ENCODE data around the gene HPS1.

Gene HPS1

DNA sequence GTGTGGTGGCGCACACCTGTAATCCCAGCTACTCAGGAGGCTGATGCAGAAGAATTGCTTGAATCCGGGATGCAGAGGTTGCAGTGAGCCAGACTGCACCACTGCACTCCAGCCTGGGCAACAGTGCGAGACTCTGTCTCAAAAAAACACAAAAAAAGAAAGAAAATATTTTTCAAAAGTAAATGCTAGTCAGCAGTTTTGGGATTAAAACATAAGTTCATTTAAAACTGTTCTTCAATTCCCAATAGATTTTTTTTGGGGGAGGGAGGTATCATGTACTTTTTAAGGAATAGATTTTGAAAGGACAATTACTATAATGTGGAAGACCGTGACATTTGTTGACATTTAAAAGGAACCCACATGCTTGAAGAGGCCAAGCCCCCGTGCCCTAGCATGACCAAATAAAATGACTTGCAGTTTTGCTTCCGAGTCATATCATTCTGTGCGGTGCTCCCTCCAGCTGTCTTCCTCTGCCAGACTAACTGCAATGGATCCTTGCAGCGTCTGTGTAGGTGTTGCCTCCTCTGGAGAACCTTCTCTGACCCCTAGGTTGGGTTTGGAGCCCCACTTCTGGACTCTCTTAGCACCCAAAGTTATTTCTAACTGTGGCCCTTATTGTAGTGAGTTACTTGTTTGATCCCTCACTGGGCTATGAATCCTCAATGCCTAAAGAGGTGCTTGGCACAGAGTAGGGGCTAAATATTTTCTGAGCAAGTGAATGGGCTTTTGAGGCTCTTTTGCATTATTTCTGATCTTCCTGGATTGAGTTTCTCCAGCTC is 17.4 kb upstream of the HPS1 start:
- DNase-seq, result no peak

DNA sequence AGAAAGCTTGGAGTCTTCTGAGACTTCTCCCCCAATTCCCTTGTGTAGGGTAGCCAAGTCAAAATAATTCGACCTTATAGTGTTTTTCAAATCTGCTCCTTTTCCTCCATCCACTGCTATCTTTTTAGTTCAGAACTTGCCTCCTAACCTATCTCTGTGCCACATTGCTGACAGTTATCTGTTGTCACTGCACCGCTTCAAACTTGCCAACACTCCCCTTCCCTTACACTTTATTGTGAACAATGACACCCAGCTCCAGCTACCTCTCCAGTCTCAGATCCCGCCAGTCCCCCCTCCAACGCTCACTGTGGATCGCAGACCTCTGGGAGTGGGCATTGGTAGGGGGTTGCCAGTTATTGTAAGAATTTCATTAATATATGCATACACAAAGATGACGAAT is 16.3 kb upstream of the HPS1 start:
- no peak for DNase-seq

DNA sequence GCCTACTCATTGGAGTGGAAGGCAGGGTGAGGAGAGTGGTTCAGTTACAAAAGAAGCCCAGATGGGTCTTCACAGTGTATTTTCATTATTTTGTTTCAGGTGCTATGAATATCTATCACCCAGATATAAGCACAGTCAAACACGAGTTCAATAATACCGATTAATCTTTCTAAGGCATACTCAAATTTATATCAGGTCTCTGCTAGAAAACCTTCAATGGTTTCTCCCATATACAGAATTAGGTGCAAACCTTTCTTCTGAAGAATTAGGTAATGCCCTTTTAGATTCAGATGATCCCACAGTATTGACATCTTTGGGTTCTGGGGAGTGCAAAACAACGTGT is 14.7 kb upstream of the HPS1 start:
- DNase-seq, result no peak

DNA sequence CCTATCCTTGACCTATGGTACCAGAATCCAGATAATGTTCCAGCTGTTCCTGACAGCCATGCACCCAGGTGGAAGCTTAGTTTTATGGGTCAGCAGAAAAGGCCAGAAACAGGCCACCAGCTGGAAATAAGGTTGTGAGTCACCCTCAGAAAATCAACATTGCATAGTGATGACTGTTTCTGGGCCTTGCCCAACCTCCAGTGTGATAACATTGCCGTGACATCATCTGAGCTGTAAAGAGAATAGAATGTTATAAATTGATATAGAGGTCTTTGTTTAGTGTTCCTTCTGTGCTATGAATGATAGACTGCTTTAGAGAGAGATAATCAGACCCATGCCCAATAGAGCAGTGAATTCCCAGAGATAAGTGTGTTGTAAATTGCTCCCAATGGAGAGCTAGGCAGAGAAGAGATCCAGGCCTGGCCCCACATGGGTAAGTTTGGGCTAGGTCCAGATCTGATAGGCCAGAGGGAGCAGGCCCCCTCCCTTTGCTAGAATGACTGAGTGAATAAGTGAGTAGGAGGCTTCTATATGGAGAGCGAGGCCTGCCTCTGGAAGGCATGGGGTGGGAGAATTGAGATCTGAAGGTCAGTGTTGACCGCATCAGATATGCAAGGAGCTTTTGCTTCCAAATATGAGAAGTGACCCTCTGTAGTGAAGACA is 14.2 kb upstream of the HPS1 start:
- no peak for DNase-seq

DNA sequence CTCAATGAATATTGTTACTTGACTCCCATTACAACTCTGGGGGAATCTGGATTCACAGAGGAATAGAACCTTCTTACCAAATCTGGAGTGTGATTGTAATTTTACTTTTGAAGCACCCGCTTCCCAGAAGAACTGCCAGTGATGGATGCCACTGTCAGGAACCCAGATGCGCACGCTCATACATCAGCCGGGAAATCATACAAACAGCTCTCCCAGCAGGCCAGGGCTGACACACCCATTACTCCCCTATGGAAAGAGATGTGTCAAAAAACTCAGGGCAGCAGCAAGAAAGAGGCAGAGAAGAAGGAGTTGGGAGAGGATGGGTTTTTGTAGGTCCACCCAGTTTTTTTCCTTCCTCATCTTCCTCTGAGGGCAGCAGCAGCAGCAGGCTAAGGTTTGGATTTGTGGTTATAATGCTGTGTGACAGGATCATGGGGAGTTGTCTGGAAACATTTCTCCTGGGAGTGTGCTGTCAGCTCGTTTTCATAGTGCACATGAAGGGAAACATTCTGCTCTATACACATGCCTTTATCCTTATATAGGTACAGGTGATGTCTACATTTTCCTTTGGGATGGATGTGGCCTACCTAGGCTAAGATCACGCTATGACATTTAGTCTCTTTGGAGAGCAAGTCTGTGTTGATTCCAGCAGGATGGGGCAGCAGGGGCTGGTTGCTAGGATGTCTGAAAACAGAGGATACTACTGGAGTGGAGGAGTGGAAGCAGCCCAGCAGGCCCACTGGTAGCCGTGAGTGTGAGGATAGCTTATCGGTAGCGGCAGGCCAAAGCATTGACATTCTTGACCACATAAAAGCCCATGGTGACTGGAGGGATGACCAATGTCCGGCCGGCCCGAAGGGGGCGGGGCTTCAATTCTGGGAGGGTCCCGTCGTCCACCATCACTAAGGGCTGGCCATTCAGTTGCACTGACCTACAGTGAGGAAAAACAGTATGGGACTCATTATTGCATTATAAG is 12.4 kb upstream of the HPS1 start:
- DNase-seq, result no peak

DNA sequence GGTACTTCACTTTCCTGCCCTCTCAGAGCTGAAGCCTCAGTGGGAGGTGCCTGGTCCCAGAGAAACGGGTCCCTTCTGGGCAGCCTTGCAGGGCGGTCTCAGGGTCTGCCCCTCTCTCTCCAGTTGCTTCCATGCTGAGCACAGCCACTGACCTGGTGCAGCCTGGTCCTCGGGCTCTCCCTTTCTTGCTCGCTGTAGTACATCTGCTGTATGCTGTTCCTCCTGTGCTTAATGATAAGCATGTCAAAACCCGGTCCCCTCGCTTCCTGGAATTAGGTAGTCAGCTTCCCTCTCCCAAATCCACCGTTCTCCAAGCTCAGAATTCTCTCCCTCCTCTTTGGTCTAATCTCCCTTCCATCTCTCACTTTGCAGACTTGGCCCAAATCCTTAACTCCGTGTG is 11.0 kb upstream of the HPS1 start:
- no peak for DNase-seq

DNA sequence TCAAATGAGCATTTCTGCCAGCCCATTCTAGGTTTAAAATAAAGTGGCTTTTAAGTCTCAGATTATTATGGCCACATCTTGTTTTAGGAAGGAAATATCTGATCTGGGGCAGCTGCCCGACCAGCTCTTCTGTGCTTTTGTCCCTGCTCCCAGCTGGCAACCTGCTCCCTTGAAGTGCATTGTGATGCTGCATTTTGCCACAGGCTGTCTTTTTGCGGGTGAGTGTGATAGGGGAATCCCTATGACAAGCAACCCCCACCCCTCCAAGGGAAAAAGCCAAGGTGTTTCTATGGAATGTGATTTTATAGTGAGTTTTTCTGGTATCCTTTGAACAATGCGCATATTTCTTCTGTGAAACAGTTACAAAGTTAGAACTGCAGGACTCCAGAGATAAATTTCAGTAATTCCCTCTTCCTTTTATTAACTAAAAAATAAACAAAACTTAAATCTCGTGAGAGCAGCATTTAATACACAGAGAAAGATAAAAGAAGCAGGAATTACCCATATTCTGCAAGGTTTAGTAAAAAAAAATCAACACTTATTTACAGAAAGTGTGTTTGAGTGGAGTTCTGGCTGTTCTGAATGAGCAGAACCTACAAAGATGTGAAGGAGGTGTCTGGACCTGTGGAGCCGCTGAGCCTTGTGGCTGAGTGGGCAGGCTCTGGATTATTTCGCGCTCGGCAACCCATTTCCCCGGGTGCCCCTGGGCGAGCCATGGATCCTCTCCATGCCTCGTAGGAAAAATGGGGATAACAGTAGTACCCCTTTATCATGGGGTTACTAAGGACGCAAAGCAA is 10.1 kb upstream of the HPS1 start:
- no peak for DNase-seq

DNA sequence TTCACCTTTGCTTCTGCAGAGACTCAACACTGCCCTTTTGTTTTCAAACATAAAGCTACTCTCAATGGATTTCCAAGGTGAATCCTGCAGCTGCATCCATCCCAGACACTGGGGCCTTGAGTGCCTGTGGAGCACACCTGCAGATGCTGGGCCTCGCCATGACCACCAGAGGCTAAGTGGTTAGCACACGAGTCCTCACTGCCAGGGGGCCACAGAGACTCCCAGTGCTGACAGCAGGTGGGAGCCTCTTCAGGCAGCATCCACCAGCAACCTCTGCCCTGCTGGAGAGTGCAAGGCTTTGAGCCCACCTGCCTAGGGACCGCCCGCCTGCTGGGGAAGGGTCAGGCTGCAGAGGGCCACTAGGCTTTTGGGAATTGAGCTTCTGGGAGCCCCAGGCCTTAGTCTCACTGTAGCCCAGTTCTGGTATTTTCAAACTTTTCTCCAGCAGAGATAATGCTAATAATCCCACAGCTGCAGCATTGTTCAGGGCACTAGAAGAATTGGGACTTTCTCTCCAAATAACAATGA is 9.4 kb upstream of the HPS1 start:
- DNase-seq, result no peak

DNA sequence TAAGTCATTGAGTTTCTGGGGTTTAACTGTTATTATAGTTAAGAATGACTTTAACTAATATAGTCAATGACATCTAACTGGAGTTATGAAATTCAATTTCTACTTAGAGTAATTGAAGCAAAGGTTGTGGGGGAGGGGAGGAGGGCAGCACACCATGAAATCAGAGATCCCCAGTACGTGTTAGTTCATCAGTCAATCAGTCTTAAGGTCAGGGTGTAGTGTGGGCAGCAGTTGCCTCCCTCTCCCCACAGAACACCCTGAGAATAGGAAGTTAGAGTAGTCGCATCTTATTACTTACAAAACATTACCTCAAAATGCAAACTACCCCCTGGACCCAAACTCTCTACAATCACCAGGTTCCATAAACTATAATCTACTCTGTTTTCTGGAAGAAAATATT is 7.0 kb upstream of the HPS1 start:
- no peak for DNase-seq

DNA sequence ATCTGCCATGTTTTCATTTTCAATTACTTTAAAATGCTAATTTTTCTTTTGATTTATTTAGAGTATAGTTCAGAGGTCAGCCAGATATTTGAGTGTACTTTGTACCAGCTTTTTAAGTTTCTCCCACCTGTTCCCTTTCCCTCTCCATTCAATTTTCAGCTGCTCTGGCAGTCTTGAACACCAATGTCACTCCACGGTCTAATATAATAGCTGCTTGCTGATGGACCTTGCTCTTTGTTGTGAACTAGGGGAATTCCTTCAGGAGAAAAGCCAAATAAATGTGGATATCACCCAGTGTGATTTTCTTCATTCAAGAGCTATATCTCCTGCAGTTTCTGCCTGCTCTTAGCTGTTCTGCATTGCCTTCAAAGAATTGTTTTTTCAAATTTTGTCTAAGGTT is 3.9 kb upstream of the HPS1 start:
- DNase-seq, result no peak

DNA sequence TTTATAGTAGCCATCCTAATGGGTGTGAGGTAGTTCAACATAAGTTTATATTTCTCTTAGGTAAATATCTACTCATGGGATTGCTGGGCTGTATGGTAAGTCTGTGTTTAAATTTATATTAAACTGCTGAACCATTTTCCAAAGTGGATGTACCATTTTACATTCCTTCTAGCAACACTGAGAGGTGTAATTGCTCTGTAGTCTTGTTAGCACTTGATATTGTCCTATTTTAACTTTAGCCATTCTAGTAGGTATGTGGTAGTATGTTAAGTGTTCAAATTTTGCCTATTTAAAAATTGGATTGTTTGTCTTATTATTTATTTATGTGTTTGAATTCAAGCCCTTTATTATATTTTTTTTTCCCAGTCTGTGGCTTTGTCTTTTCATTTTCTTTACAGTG is 2.6 kb upstream of the HPS1 start:
- DNase-seq, result no peak

DNA sequence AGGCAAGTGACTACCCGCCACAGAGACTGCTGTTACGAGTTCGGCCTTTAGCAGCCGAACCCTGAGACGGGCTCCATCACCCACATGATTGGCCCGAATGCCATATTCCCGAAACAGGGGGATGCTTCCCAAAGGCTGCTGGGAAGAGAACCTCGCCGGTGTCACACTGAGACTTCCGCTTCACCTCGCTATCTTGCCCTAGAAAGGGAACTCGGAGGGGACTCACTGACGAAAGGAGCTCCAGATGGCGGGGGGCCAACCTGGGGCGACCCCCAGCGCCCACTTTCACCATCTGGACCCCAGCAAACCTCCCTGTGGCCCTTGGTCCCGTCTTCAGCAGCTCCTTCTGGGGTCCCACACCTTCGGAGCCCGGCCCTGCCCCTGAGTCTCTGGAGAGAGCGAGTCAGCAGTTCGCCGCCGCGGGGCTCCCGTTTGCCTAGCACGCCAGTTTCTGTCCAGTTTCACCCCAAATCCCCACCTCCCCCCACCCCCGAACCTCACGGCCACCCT is 529 bp downstream of the HPS1 start:
- peak; percentile 21 for DNase-seq

DNA sequence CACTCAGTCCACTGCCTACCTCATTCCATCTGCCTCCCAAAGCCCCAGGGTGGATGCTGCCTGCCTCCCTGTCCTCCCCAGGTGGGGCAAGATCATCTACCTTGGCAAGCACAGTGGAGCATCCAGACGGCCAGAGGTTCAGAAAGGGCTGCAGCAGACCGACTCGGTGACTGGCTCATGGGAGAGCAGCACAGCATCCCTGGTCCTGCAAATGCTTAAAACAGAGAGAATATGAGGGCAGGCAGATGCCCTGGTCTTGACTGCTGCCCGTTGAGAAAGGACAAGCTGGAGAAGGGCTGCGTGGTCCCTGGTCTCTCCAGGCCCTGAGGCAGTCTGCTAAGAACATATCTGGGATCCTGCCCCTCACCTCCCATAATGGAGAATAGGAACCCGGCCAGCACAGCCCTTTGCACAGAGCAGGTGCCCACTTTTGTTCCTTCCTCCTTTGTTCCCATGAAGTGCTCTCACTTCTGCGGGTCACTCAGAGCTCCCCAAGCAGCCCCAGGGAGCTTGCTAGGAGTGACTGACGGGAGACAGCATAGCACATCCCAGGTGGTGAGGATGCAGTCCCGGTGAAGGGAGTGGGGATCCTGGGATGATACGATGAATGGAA is 1.4 kb downstream of the HPS1 start:
- DNase-seq, result no peak

DNA sequence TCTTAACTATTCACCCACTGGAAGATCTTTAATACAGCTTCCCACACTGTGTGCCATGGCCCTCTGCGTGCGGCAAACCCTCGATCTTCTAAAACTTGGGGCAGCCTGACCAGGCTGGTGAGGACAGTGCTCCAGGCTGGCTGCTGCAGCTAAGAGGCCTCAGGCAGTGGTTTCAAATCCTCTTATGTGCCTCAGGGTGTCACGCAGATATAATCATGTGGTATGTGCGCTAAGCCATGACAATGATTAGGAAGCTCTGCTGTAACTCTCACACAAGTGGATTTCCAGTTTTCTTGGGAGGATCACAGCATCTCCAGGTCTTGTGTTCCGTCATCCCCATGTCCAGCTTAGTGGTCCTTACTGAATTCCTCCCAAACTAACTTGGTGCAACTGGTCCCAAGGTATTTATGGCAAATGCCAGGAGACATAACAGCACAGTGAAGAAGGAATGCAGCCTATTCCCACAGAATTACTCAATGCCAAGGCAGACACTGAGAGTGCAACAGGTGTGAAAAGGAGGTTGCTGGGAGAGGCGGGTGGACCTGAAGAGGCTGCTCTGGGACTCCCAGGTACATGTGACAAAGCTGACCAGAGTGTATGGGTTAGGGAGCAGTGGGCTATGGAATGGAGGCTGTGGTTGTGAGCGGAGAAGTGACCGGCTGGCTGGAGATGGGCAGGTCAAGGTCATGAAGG is 2.3 kb downstream of the HPS1 start:
- no peak for DNase-seq

DNA sequence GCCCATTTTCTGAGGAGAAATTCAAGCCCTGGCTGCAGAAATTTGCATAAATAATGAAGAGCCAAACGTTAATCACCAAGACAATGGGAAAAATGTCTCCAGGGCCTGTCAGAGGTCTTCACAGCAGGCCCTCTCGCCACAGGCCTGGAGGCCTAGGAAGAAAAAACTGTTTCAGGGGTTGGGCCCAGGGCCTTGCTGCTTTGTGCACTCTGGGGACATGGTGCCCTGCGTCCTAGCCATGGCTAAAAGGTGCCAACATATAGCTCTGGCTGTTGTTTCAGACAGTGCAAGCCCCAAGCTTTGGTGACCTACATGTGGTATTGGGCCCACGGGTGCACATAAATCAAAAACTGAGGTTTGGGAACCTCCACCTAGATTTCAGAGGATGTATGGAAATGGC is 8.0 kb downstream of the HPS1 start:
- no peak for DNase-seq

DNA sequence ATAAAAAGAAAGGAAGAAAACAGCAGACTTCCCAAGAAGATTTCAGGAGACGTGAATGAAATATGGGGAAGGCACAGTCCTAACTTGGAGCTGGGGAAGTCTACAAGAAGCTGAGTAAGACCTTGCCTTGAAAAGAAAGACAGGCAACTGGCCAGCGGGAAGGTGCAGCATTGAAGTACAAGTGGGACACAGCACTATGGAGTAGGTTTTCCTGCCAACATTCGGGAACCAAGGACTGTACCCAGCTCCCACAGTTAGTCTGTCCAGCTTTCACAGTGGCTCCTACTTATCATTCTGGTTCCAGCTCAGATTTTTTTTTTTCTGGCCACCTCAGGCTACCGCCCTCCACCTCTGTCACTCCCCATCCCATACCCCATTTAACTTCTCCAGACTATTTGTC is 10.0 kb downstream of the HPS1 start:
- no peak for DNase-seq

DNA sequence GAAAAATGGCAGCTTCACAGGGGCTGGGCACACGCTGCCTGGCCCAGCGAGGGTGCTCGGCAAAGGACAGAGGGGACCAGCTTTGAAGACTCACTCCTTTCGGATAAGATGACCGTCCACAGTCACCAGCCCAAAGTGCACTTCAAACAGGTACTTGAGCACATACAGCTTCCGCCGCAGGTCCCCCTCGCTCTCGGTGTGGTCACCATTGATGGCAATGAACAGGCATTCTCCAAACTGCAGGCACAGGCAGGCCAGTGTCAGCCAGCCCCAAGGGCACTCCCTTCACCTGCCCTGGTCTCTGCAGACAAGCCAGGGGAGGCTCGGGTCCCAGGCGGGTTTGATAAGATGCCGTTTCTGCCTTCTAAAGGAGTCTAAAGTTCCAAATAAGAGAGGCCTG is 11.6 kb downstream of the HPS1 start:
- DNase-seq, result no peak

DNA sequence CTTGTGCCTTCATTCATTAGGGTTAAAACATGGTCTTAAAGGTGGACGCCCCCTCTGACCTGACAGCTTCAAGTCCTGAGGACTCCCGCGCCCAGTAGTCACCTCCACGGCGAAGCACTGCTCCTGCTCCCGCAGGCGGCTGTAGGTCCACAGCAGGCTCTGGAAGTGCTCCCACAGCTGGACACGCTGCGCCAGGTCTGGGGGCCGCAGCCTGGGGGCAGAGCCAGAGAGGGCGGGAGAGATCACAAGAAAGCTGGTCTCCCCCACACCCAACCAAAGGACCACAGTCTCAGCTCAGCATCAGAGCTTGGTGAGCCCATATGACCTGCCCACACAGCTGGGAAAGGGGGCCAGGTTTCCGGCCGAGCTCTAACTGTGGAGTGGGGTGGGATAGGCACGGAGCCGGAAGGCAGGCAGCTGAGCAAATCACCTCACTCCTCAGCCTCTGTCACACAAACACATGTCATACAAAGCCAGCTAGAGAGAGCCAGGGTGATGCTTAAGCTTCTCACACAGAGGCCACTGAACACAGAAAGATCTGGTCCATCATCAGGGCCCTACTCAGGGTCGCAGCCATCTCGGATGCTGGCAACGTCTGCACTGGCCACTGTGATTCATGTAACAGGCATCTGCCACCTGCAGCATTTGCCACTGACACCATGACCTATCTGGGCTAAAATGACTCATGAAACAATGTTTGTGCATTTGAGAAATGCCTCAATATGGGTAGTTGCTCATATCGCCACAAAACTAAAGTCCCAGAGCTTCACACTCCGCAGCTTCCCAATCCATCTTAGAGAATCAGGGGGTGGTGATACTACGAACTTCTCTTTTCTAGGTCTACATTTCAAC is 12.6 kb downstream of the HPS1 start:
- DNase-seq, result no peak

DNA sequence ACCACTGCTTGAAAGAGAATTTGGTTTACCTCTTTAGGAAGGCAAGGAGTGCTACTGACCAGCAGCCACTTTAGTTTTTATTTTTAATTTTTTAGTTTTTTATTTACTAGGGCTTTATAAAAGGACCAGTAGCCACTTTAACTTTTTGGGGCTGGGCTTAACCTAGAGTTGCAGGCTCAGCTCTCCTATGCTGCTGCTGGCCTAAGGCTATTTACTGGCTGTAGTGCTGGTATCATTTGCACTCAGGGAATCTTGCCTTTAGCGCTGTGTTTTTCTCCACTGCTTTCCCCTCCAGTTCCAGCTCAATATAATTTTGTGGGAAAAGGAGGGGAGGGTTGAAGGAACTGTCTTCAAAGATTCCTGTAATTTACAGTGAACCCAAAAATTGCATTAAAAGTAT is 13.4 kb downstream of the HPS1 start:
- DNase-seq, result no peak

DNA sequence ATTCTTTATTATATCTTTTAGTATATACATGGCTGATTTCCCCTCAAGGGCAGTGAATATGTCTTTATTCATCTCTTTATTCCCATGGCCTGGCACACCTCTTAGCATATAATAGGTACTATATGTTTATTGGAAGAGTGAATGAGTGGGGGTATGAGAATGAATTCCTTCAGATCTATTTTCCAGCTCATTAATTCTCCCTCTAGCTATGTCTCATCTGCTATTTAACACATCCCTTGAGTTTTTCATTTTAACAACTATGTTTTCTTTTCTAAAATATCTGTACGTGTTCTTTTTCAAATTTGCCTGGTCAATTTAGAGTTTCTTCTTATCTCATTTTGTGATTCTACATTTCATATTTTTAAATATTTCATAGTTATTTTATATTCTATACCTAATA is 14.4 kb downstream of the HPS1 start:
- no peak for DNase-seq
